T-helper 1 cell treated with Interleukin-12 subunit alpha and Interleukin-12 subunit beta and Interleukin-4 antibody, amounts not matched to agents 30 ng/mL and 1 ng/mL, for 36 hours (primary cell): ENCODE results near the gene CEACAM20. TPM values are rescaled to one million over a fixed set of nuclear protein-coding genes. Genes with fewer than 3 reads are reported as not detected.
"Not testable (repeated sequence)": the region's sequence is repeated elsewhere in the genome, so short reads cannot be mapped to it uniquely, and the experiment has no call there.

Experiments used
- intact Hi-C: fragments of 100-400 bp; cut with micrococcal nuclease; formaldehyde crosslinking; loops from one replicate; pipeline ENCODE4 v1.15.1; 2024
- total RNA-seq: library from RNA; stranded (reverse); gene quantifications from 2 replicates; pipeline ENCODE4 v1.2.3, GENCODE V29; 2022

Gene CEACAM20
- total RNA-seq, 1 donor from 2014 or later: not detected

DNA sequence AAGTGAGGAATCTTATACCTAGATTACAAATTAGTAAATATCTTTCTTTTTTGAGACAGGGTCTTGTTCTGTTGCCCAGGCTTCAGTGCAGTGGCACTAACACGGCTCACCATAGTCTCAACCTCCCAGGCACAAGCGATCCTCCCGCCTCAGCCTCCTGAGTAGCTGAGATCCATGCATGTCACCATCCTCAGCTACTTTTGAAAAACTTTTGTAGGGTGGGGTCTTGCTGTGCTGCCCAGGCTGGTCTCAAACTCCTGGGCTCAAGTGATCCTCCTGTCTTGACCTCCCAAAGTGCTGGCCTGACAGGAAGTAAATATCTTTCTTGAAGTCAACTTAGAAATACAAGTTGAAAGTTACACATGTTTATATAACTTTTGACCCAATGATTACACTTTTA, 20.0 kb upstream of the CEACAM20 start:
- intact Hi-C loops: no loop called here

DNA sequence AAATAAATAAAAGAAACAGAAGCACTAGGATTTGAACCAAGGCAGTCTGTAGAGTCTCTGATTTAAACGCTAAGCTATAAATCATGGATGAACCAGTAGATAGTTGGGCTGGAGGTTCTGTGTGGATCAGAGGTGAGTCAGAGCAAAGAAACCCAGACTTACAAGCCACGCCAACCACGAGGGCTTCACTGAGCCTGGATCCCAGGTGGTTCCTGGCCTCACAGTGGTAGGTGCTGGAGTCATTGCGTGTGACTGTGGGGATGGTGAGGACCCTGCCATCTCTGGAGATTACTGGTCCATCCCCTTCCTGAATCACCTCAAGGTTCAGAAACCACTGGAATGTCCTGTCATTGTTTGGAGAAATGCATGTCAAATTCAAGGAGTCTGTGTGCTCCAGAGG, 19.3 kb upstream of the CEACAM20 start:
- intact Hi-C loops: no loop called here

DNA sequence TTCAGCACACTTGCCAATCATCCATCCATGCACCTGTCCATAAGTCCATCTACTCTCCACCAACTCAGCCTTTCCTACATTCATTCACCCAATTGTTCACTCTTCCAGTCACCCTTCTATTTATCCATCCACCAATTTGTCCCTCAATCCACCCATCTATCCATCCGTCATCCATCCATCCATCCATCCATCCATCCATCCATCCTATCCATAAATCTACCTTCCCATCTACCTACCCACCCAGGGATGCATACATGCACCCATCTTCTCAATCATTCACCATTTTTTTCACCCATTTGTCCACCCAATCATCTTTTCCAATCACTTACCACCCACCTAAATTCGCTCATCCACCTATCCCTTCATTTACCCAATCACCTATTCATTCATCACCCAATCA, 14.6 kb upstream of the CEACAM20 start:
- intact Hi-C loops: no loop called here

DNA sequence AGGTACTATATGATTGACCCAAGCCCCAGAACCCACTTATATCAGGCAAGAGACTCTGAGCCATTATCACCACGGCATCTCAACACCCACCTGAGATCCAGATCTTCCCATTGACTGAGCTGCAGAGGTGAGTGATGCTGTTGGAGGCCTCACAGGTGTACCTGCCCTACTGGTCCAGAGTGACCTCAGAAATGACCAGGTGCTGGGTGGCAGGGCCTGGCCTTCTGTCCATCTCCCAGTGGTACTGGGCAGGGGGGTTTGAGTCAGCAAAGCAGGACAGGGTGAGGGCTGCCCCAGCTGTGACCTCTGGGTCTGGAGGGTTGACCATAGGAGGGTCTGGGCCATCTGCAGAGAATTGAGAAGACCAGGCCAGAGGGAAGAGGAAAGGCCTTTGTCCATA, 13.2 kb upstream of the CEACAM20 start:
- intact Hi-C loops: no loop called here

DNA sequence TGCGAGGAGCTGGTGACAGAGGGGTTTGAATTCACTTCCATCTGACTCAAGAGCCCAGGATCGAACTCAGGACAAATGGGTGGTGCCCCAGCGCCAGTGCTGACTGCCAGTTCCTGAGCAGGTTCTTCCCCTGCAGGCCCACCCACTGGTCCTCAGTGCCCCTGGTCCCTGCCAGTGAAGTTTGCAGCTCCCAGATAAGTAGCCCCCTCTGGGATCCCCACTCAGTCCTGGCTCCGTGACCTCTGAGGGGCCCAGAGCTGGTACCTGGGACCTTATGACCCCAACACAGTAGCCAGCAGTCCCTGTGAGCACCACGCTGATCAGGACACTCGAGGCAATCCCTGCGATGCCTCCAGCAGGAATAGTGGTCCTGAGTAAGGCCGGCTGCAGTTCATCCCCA, 11.3 kb upstream of the CEACAM20 start:
- intact Hi-C loops: no loop called here

DNA sequence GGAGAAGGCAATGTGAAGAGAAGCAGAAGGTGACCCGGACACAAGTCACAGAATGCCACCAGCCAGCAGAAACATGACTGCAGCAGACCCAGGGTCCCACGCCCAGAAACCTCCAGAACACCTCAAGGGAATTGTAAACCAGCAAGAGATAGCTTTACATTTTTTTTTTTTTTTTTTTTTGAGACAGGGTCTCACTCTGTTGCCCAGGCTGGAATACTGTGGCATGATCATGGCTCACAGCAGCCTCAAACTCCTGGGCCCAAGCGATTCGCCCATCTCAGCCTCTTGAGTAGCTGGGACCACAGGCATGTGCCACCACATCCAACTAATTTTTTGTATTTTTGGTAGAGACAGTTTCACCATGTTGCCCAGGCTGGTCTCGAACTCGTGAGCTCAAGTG, 10.5 kb upstream of the CEACAM20 start:
- intact Hi-C loops: no loop called here

DNA sequence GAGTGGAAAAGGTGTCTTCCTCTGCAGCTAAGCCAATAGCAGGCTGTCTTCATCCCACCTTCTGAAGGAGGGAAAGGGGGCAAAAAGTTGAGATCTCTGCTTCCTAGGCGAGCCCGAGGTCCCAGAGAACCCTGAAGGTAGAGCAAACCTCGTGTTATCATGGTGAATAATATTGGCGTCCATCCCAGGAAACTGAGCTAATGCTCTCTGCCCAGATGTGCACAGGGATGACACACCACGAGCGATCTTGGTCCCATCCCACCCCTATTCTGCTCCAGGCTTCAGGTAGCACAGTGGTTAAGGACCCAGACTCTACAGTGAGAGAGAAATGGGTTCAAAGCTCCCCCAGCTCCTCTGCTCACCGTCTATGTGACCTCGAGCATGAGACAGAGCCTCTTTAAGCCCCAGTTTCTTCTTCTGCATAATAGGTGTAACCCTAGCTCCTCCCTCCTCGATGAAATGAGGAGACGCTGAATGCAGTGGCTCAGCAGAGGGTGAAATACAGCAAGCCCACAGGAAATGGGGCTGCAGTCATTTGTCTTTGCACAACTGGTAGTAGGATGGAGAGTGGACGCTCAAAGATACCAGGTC, 9.9 kb upstream of the CEACAM20 start:
- intact Hi-C loops: no loop called here

DNA sequence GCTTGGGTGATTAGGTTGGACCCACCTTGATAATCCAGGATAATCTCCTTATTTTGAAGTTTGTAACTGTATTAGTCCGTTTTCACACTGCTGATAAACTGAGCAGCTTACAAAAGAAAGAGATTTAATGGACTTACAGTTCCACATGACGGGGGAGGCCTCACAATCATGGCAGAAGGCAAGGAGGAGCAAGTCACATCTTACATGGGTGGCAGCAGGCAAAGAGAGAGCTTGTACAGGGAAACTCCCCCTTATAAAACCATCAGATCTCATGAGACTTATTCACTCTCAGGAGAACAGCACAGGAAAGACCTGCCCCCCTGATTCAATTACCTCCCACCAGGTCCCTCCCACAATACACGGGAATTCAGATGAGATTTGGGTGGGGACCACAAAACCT, 5.9 kb upstream of the CEACAM20 start:
- intact Hi-C loops: not testable (repeated sequence)

DNA sequence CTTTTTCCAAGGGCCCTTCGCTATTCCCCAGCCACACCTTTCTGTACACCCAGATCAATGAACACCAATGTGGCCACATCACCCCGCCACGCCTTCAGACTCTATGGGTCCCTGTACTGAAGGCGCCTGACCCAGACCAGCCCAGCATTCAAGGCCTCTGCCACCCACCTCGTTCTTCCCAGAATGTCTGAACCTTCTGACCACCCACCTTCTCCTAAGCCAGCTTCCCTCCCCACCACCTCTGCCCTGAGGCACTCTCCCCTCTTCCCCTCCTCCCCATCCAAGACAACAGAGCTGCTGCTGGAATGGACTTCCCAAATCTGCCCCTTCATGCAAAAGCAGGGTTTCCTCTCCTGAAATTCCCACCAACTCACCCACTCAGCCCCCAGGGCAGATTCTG, 3.3 kb upstream of the CEACAM20 start:
- intact Hi-C loops: no loop called here

DNA sequence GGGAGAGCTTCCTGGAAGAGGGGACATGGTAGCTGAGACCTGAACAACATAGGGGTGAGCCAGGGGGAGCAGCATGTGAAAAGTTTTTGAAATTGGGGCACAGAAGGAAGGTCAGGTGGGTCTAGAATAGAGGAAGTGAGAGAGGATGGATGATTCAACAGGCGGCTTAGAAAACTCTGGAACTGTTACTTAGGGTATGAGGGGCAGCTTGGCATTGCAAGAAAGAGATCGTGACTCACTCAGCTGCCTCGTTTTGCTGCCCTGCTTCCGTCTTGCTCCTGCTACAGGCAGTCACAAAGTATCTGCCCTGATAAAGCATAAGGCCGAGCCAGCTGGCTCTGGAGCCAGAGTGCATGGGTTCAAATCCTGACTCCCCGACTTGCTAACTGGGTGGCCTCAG, 1.3 kb upstream of the CEACAM20 start:
- intact Hi-C loops: no loop called here

DNA sequence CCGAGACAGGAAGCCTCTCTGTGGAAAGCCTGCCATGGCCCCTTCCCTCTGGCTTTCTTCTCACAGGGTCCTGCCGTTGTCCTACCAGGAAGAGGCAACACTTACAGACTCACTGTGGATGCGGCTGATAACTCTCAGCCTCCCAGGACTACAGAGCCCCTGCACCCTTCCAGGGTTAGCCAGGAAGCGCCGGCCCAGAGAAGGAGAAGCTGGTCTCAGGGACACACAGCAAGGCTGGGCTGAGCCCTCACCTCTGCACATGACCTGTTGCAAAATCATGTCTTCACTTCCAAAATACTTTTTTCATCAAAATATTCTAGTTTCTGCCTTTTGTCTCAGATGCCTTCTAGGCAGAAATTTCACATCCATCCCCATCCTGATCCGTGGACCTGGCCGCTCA, 1.9 kb downstream of the CEACAM20 start:
- intact Hi-C loops: no loop called here

DNA sequence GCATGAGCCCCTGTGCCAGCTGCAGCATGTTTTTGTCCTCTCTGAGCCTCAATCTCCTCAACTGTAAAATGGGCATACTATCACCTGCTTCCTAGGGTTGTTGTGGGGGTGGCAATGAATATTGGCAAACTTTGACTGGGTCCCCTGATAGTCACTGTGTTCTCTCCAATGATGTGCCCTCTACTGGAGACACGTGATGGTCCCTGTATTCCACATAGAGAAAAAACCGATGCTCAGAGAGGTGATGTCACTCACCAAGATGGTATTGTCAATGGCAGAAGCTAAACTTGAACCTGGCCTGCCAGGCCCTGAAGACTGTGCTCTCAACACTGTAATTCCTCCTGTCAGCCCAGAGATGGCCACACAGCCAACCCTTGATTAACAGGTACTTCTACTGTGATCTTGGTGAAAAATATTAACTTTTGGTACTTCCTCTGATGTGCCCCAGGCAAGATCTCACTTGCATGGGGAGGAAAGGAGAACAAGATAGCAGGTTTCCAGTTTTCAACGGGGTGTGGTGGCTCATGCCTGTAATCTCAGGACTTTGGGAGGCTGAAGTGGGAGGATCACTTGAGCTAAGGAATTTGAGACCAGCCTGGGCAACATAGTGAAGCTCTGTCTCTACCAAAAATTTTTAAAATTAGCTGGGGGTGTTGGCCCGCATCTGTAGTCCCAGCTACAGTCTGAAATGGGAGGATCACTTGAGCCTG, 3.6 kb downstream of the CEACAM20 start:
- intact Hi-C loops: no loop called here

DNA sequence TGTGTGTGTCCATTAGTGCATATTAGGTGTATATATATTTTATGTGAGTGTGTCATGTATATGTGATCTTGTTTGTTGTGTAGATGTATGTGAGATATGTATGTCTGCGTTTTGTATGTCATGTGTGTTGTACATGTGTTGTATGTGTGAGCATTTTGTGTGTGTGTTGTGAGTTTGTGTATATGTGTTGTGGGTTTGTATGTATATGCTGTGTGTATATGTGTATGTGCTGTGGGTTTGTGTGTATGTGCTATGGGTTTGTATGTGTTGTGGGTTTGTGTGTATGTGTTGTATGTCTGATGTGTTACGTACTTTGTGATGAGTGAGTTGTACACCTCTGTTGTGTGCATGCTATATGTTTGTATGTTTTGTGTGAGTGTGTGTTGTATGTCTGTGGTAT, 8.1 kb downstream of the CEACAM20 start:
- intact Hi-C loops: no loop called here

DNA sequence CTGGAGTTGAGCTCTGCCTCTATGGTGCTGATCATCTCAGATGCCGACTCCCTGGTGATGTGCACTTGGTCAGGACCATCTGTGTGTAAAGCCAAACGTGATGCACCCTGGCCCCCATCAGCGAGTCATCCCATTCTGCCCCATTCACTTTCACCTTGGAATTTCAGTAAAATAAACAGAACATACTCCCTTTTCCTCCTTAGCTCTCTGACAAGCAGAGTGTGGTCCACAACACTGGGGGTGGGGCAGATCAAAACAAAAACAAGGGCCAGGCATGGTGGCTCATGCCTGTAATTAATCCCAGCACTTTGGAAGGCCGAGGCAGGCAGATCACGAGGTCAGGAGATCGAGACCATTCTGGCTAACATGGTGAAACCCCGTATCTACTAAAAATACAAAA, 12.3 kb downstream of the CEACAM20 start:
- intact Hi-C loops: no loop called here

DNA sequence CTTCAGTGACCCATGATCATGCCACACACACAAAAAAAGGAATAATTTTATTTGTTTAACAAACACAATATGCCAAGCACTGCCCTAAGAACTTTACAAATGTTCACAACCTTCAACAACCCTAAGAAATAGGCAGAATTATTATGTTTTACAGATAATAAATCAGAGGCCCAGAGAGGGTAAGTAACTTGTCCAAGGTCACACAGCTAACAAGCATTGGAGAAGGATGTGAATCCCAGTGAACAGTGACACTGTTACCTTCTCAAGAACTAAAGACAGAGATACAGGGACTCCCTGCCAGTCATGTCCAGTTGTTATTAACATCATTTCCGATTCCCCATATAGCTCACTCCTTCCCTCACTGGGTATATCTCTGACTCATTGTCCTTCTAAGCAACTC, 13.6 kb downstream of the CEACAM20 start:
- intact Hi-C loops: no loop called here

DNA sequence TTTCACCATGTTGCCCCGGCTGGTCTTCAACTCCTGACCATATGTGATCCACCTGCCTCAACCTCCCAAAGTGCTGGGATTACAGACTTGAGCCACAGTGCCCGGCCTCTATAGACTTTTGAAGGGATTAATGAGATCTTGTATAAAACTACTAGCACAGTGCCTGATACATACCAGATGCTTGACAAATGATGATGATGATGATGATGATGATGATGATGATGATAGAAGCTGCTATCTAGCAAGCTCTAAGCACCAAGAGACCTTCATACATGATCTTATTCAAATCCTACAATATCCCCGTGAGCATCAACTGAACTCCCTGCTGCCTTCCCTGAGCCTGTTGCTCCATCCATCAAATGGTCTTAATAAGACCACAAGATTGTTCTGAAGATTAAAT, 14.4 kb downstream of the CEACAM20 start:
- intact Hi-C loops: no loop called here

DNA sequence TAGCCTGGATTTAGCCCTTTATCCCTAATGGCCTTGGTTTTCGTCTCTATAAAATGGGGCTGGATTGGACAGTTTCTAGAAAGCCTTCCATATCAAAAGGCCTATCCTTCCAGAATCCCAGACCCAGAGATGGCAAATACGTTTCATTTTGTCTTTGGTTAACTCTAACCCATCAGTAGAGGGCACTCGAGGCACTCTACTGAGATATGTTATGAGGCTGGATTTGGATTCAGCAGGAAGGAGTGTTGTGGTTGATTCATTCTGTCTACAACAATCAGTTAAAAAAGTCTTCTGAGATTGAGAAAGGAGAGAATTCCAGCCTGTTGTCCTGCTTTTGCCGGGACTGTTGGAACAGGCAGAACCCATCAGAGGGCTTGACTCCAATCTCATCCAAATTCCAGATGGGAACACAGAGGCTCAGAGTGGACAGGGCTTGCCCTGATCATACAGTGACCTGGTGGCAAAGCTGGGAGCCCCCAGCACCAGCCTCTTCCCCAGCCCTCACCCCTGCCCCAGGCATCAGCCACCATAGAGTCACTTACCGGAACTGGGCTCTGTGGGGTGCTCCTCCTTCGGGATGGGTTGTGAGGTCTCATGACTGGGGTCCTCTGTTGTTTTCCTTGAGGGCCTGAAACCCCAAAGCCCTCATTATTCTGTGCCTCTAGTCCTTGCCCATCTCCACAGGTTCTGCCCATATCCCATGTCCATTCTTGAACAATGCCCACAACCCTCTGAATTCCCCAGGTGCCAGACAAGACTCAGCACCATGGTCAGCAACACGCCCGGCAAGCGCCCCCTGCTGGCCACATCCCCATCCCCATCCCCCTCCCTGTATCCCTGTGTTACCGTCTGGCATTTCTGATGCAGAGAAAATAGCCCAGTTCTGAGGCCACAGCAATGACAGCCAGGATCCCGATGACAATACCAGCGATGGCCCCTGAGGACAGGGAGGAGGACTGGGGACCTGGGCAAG, 16.9 kb downstream of the CEACAM20 start:
- intact Hi-C loops: no loop called here

DNA sequence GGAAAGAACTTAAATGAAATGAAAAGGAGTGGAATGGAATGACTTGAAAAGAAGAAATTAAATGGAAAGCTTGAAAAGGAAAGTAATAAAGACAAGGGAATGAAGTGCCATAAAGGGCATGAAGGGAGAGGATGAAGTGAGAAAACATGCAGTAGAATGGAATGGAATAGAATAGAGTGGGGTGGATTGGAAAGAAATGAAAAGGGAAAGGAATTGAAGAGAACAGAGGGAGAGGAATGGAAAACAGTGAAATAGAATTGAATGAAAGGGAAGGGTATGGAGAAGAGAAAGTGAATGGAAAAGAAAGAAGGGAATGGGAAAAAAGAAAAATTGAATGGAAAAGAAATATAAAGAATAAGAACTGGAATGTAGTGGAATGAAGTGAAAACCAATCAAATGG, 20.0 kb downstream of the CEACAM20 start:
- intact Hi-C loops: no loop called here

DNA sequence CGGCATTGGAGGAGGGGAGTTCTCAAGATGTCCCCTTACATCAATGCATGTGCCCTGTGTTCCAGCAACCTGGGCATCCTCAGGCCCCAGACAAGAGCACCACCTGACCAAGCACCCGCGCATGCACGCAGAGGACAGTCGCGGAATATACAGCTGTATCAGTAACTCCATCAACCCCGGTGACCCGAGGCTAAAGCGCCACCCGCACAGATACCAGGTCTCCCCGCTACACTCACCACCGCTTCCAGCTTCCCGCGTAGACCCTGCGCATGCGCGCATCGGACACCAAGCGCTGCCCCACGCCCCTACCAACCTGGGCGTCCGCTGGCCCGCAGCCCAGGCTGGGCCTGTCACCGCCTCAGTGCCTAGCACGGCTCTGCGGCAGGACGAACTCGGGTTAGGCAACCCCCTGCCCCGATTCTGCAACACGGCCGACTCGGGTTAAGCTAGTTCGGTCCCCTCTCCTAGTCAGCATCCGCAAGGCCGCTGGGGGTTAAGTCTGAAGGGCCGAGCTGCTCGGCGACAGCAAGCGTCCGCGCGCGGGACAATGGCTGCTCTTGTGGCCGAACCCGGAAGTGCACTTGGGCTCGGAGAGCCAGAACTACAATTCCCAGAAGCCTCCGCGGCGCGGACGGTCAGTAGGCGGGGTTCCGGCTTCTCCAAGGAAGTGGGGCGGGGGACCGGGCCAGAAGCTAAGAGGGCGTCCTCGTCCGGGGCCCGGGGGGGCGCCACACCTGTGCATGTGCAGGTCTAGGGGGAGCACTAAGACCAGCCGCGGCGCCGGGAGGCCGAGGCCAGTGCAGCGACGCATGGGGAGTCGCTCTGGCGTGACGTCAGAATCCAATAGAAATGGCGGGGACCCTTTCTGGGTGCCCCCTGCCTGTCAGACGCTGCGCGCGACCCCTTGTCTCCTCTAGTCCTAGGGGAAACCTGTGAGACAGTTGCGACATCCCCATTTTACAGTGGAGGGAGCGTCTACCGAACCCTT, 29.2 kb downstream of the CEACAM20 start, which contains the start of gene ZNF180:
Gene ZNF180 (minus strand): TSS at position 561 of the 988 bp plus-strand sequence. CDS start 3,188 bp downstream, outside the sequence.
- intact Hi-C loops: loop anchor here (1.0 to 2.0 kb wide), 12 partner anchors 249 to 831 kb away; partner anchors contain the start of genes BCL3, ZNF221, ZNF222 and ZNF224

DNA sequence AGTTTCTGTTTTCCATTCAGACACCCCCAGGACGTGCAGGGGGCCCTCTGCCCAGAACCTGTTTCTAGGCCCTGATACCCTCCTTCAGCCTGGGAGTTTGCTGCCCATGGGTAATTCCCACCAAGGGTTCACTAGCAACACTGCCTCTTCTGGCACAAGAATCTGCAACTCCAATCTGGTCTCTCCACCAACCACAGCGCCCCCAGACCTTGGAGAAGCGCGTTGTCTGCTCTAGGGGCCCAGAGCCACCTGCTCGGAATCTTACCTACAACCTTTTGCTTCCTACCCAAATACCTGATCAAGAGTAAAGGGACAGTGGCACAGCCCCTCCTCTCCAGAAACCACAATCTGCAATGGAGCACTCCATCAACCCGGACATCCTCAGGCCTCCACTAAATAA, 29.9 kb downstream of the CEACAM20 start:
- intact Hi-C loops: no loop called here

DNA sequence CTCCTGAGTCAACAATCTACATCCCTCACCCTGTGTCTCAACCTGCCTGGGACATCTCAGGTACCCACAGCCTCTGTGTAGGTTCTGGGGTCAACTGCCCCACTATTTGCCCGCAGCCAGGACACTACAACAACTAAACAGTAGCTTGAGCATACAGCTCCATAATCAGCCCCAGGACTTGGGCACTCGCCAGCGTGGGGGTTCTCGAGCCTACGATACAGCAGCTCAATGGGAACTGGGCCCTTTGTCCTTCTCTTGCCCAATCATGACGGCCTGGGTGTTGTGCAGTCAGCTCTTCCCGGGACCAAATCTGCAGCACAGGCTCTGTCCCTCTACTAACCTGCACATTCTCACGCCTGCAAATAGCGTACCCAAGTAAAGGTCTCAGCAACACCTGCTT, 30.5 kb downstream of the CEACAM20 start:
- intact Hi-C loops: no loop called here
